SK-N-SH (cell line): ENCODE data around the gene ZFYVE9. TPM values are rescaled to one million over a fixed set of nuclear protein-coding genes. Genes with fewer than 3 reads are reported as not detected.
"Not testable (repeated sequence)": the region's sequence is repeated elsewhere in the genome, so short reads cannot be mapped to it uniquely, and the experiment has no call there.

Experiments used
- CTCF ChIA-PET: fragments of 300-600, 350-600 bp; formaldehyde crosslinking; extraction: SDS; loops from one replicate; lab custom pipeline; 2021; lab: Yijun Ruan, JAX
- POLR2A ChIA-PET: fragments of 350-600 bp; sonication (Branson Sonifier 250); formaldehyde crosslinking; extraction: SDS; loops from one replicate; lab custom pipeline; 2020; ENCODE audit warnings: antibody characterized with exemption, inconsistent platforms; lab: Yijun Ruan, JAX
- DNase-seq: peaks from one replicate; pipeline ENCODE4 v3.0.0; 2012
- H2AFZ ChIP-seq: fragments of 200-600 bp; sonication (generic); 2 replicates; pipeline ENCODE4 v1.8.1; 2016; ENCODE audit warnings: antibody characterized with exemption, mild to moderate bottlenecking, low read depth
- H3F3A ChIP-seq: fragments of 200-600 bp; sonication (generic); replicated peaks from 2 replicates; pipeline ENCODE3; 2016; ENCODE audit warnings: antibody characterized with exemption, mild to moderate bottlenecking; ENCODE audit not compliant: insufficient read depth
- H3K27ac ChIP-seq, 2 experiments: fragments of 200-500 bp in 1 of 2; fragments of 200-600 bp in 1 of 2; sonication (Bioruptor generic) in 1 of 2; sonication (generic), shearing (Covaris generic) in 1 of 2; 2 replicates each; pipeline versions ENCODE4 v1.5.1 to v1.6.1; 2014 to 2016; ENCODE audit warnings: low read depth in 2 of 2, inconsistent platforms in 1 of 2, low read length in 1 of 2, mild to moderate bottlenecking in 1 of 2, mixed read lengths in 1 of 2
- H3K27me3 ChIP-seq: fragments of 200-600 bp; sonication (generic), shearing (Covaris generic); 2 replicates; pipeline ENCODE4 v1.6.1; 2016; ENCODE audit warnings: mixed run types; ENCODE audit not compliant: insufficient read depth
- H3K36me3 ChIP-seq, 2 experiments: fragments of 200-500 bp in 1 of 2; fragments of 200-600 bp in 1 of 2; sonication (Bioruptor generic) in 1 of 2; sonication (generic) in 1 of 2; replicated peaks in 1 of 2; 2 replicates each; pipeline versions ENCODE3 to v1.5.1; 2014 to 2016; ENCODE audit warnings: low read length in 1 of 2, mild to moderate bottlenecking in 1 of 2; ENCODE audit not compliant: insufficient read depth in 2 of 2, control insufficient read depth in 1 of 2
- H3K4me1 ChIP-seq, 2 experiments: fragments of 200-500 bp in 1 of 2; fragments of 200-600 bp in 1 of 2; sonication (Bioruptor generic) in 1 of 2; sonication (generic), shearing (Covaris generic) in 1 of 2; 2 replicates each; pipeline versions ENCODE4 v1.5.1 to v1.6.1; 2014 to 2016; ENCODE audit warnings: low read depth in 1 of 2, low read length in 1 of 2, mixed run types in 1 of 2; ENCODE audit not compliant: insufficient read depth in 2 of 2, control insufficient read depth in 1 of 2
- H3K4me2 ChIP-seq: fragments of 200-600 bp; sonication (generic), shearing (Covaris generic); 2 replicates; pipeline ENCODE4 v1.6.1; 2017; ENCODE audit warnings: mixed run types
- H3K4me3 ChIP-seq, 2 experiments: fragments of 200-500 bp in 1 of 2; fragments of 200-600 bp in 1 of 2; sonication (Bioruptor generic) in 1 of 2; sonication (generic), shearing (Covaris generic) in 1 of 2; 2 replicates each; pipeline versions ENCODE4 v1.5.1 to v1.8.1; 2014 to 2016; ENCODE audit warnings: low read depth in 2 of 2, inconsistent platforms in 1 of 2, low read length in 1 of 2, mild to moderate bottlenecking in 1 of 2, mixed read lengths in 1 of 2, moderate library complexity in 1 of 2
- H3K79me2 ChIP-seq: fragments of 200-600 bp; sonication (generic); 2 replicates; pipeline ENCODE4 v1.8.1; 2017; ENCODE audit warnings: mild to moderate bottlenecking; ENCODE audit not compliant: insufficient read depth
- H3K9ac ChIP-seq: fragments of 200-600 bp; sonication (generic); 2 replicates; pipeline ENCODE4 v1.6.1; 2017; ENCODE audit warnings: mixed run types
- H3K9me2 ChIP-seq: fragments of 200-600 bp; sonication (generic); 2 replicates; pipeline ENCODE4 v1.6.1; 2017; ENCODE audit warnings: mixed run types
- H3K9me3 ChIP-seq: fragments of 200-600 bp; sonication (generic); 2 replicates; pipeline ENCODE4 v1.6.1; 2017; ENCODE audit warnings: mixed run types, mild to moderate bottlenecking, moderate library complexity
- H4K20me1 ChIP-seq: fragments of 200-600 bp; sonication (generic); 2 replicates; pipeline ENCODE4 v1.6.1; 2017; ENCODE audit warnings: mild to moderate bottlenecking, mixed run types; ENCODE audit not compliant: insufficient read depth
- CTCF ChIP-seq: fragments of 200-600 bp; sonication (generic); IDR thresholded peaks from 2 replicates; pipeline ENCODE4 v1.6.1; 2017; ENCODE audit warnings: antibody characterized with exemption, mild to moderate bottlenecking, moderate library complexity
- ELF1 ChIP-seq: IDR thresholded peaks from 2 replicates; pipeline ENCODE4 v1.4.0; 2012
- EP300 ChIP-seq, 2 experiments: IDR thresholded peaks; 2 replicates each; pipeline versions ENCODE4 v1.4.0 to v1.6.1; 2012; ENCODE audit warnings: borderline replicate concordance in 1 of 2, low read depth in 1 of 2, low read length in 1 of 2
- FOXM1 ChIP-seq: IDR thresholded peaks from 2 replicates; pipeline ENCODE4 v1.4.0; 2012; ENCODE audit warnings: low read depth, mild to moderate bottlenecking
- PBX3 ChIP-seq: IDR thresholded peaks from 2 replicates; pipeline ENCODE4; 2012
- RCOR1 ChIP-seq: fragments of 150-350 bp; IDR thresholded peaks from 2 replicates; pipeline ENCODE4 v1.6.1; 2017; ENCODE audit warnings: antibody characterized with exemption, low read length
- REST ChIP-seq: IDR thresholded peaks from 2 replicates; pipeline ENCODE4 v1.6.1; 2012; ENCODE audit warnings: mild to moderate bottlenecking, low read depth, low read length, moderate library complexity
- SIN3A ChIP-seq: IDR thresholded peaks from 2 replicates; pipeline ENCODE4 v1.6.1; 2012; ENCODE audit warnings: low read depth, mild to moderate bottlenecking, low read length, moderate library complexity, borderline replicate concordance
- TEAD4 ChIP-seq: IDR thresholded peaks from 2 replicates; pipeline ENCODE4 v1.4.0; 2012; ENCODE audit warnings: mild to moderate bottlenecking, borderline replicate concordance; ENCODE audit not compliant: insufficient read depth
- USF2 ChIP-seq: fragments of 150-350 bp; IDR thresholded peaks from 2 replicates; pipeline ENCODE4 v1.6.1; 2017; ENCODE audit warnings: antibody characterized with exemption, low read length, low read depth, borderline replicate concordance
- ZBTB33 ChIP-seq: IDR thresholded peaks from 2 replicates; pipeline ENCODE4 v1.4.0; 2012; ENCODE audit warnings: low read depth, borderline replicate concordance
- WGBS: methylation state at CpG from one replicate; pipeline ENCODE4 v1.1.6; 2017; ENCODE audit warnings: low lambda C conversion rate; 5-methylcytosine and 5-hydroxymethylcytosine counted together
- polyA plus RNA-seq, 3 experiments: library from polyadenylated mRNA; depleted of rRNA; stranded (reverse); fragments of >200 nt; gene quantifications; 2 replicates each; pipeline ENCODE4 v1.2.3, GENCODE V29; 2012

Gene ZFYVE9
- polyA plus RNA-seq, 1 of the 3 experiments (the other 2 are of a cell fraction) = 4.1 TPM

GRCh38 chr1:52204696-52205095 lies 62.8 kb downstream of the ZFYVE9 start:
- no peaks in the 10 kb centered on the region for H3F3A ChIP-seq
- TF ChIP-seq REST (no peak), PBX3 (no peak), EP300 (IDR thresholded peaks at IDR 0.05; ENCODE audit: borderline replicate concordance in 1 of 2, low read depth in 1 of 2, low read length in 1 of 2) (no peak), ZBTB33 (no peak), CTCF (no peak), TEAD4 (no peak), ELF1 (no peak), USF2 (no peak), SIN3A (no peak), RCOR1 (no peak), FOXM1 (no peak)
- TF ChIP-seq, all 33 proteins: peak for 0
- Histone ChIP-seq H2AFZ (no peak overlapping the region), H3K27ac (no peak overlapping the region), H3K4me3 (no peak overlapping the region), H3K27me3 (no peaks in the 10 kb centered on the region), H3K9ac (no peak overlapping the region), H4K20me1 (no peaks in the 10 kb centered on the region), H3K9me2 (no peaks in the 10 kb centered on the region), H3K36me3 (peaks cover 0 to 8% of the 10 kb centered on the region in 2 experiments), H3K9me3 (peaks cover 5% of the 10 kb centered on the region; the same call in 1 of the 2 replicates), H3K4me2 (no peak overlapping the region), H3K4me1 (no peaks in the 10 kb centered on the region), H3K79me2 (peaks cover 18% of the 10 kb centered on the region; the same call in 1 of the 2 replicates)
- 82% methylated on average over 5 of the region's 5 CpGs for WGBS
- DNase-seq = no peak
- ChIA-PET CTCF (interaction anchor here (1.6 kb wide), 1 partner anchor 62 kb away, joined by 5 read pairs; no protein-coding TSS in a partner anchor), POLR2A (no interaction called here)

GRCh38 chr1:52206686-52207085 lies 64.8 kb downstream of the ZFYVE9 start:
- not testable (repeated sequence) for H3K36me3 ChIP-seq, H3F3A ChIP-seq, H3K9me3 ChIP-seq, H3K4me1 ChIP-seq, H3K9me2 ChIP-seq, H4K20me1 ChIP-seq, H3K4me3 ChIP-seq, H2AFZ ChIP-seq, H3K27ac ChIP-seq, DNase-seq, H3K27me3 ChIP-seq, H3K4me2 ChIP-seq, H3K9ac ChIP-seq
- H3K79me2 ChIP-seq = peaks cover 11% of the 10 kb centered on the region
- CTCF ChIA-PET = interaction anchor here (0.6 kb wide), 1 partner anchor 296 kb away, joined by 3 read pairs; no protein-coding TSS in a partner anchor
- POLR2A ChIA-PET = interaction anchor here (0.5 kb wide), 1 partner anchor 606 kb away, joined by 4 read pairs; no protein-coding TSS in a partner anchor
- WGBS = 95% methylated on average over 6 of the region's 8 CpGs
